CD14-positive monocyte (primary cell): Measurements from ENCODE around the gene ENGASE. TPM values are rescaled to one million over a fixed set of nuclear protein-coding genes. Genes with fewer than 3 reads are reported as not detected.

Experiments
- DNase-seq, 3 donors: peaks; one replicate each; pipeline ENCODE4 v3.0.0-alpha.2; 2011 to 2022
- H2AFZ ChIP-seq: 2 replicates; pipeline ENCODE4 v1.6.0; 2012; ENCODE audit warnings: mild to moderate bottlenecking, low read depth, low read length, inconsistent platforms; ENCODE audit not compliant: insufficient read depth, poor library complexity, severe bottlenecking
- H3K27ac ChIP-seq, 2 donors: 1 replicate in 1 of 2; 2 replicates in 1 of 2; pipeline ENCODE4 v1.5.1; 2012 to 2013; ENCODE audit warnings: low read length in 2 of 2, control low read depth in 1 of 2, inconsistent platforms in 1 of 2, low read depth in 1 of 2, mild to moderate bottlenecking in 1 of 2
- H3K27me3 ChIP-seq, 2 donors: one replicate each; pipeline versions ENCODE4 v1.6.0 to v1.6.1; 2011 to 2013; ENCODE audit warnings: low read length in 2 of 2; ENCODE audit not compliant: control insufficient read depth in 2 of 2, insufficient read depth in 2 of 2
- H3K36me3 ChIP-seq, 2 donors: replicated peaks in 1 of 2; 1 replicate in 1 of 2; 2 replicates in 1 of 2; pipeline versions ENCODE4 v1.5.1 to v1.6.1; 2012 to 2013; ENCODE audit warnings: low read length in 2 of 2, control low read depth in 1 of 2, inconsistent platforms in 1 of 2, mild to moderate bottlenecking in 1 of 2; ENCODE audit not compliant: insufficient read depth in 2 of 2, control insufficient read depth in 1 of 2
- H3K4me1 ChIP-seq, 2 donors: 1 replicate in 1 of 2; 2 replicates in 1 of 2; pipeline versions ENCODE4 v1.5.1 to v1.6.1; 2012 to 2013; ENCODE audit warnings: low read length in 2 of 2, control low read depth in 1 of 2, inconsistent platforms in 1 of 2, mild to moderate bottlenecking in 1 of 2, moderate library complexity in 1 of 2; ENCODE audit not compliant: insufficient read depth in 2 of 2, control insufficient read depth in 1 of 2
- H3K4me2 ChIP-seq: replicated peaks from 2 replicates; pipeline ENCODE3; 2012; ENCODE audit warnings: low read length, moderate library complexity, mild to moderate bottlenecking; ENCODE audit not compliant: poor library complexity, severe bottlenecking; ENCODE audit errors: extremely low read depth
- H3K4me3 ChIP-seq, 3 experiments: fragments of 200-600 bp in 1 of 3; sonication (generic) in 1 of 3; replicated peaks in 1 of 3; 1 replicate in 2 of 3; 2 replicates in 1 of 3; pipeline ENCODE4 v1.5.1; 2011 to 2013; ENCODE audit warnings: low read length in 3 of 3, mild to moderate bottlenecking in 3 of 3, control low read depth in 2 of 3, low read depth in 2 of 3, inconsistent platforms in 1 of 3, moderate library complexity in 1 of 3
- H3K79me2 ChIP-seq: 2 replicates; pipeline ENCODE4 v1.6.0; 2012; ENCODE audit warnings: mild to moderate bottlenecking, control low read depth, inconsistent platforms, low read length, moderate library complexity; ENCODE audit not compliant: insufficient read depth
- H3K9ac ChIP-seq: 2 replicates; pipeline ENCODE4 v1.6.0; 2017; ENCODE audit warnings: low read length, mild to moderate bottlenecking; ENCODE audit not compliant: insufficient read depth, poor library complexity, severe bottlenecking
- H3K9me3 ChIP-seq, 2 donors: replicated peaks in 1 of 2; 1 replicate in 1 of 2; 2 replicates in 1 of 2; pipeline versions ENCODE4 v1.5.1 to v1.6.1; 2012 to 2013; ENCODE audit warnings: low read length in 2 of 2, control low read depth in 1 of 2; ENCODE audit not compliant: control insufficient read depth in 1 of 2, insufficient read depth in 1 of 2
- H4K20me1 ChIP-seq: 2 replicates; pipeline ENCODE4 v1.6.0; 2012; ENCODE audit warnings: mild to moderate bottlenecking, low read length, control low read depth, moderate library complexity; ENCODE audit not compliant: insufficient read depth
- H3K27ac Mint-ChIP-seq, 7 donors: one replicate each; pipeline ENCODE4 v1.8.0; 2020; ENCODE audit warnings: mild to moderate bottlenecking in 7 of 7, mixed read lengths in 7 of 7, moderate library complexity in 6 of 7, inconsistent platforms in 2 of 7
- H3K27me3 Mint-ChIP-seq, 3 donors: one replicate each; pipeline ENCODE4 v1.8.0; 2021 to 2022; ENCODE audit warnings: low read depth in 3 of 3, mild to moderate bottlenecking in 3 of 3, mixed read lengths in 3 of 3, moderate library complexity in 3 of 3, inconsistent platforms in 1 of 3
- H3K36me3 Mint-ChIP-seq, 2 donors: one replicate each; pipeline ENCODE4 v1.8.0; 2020; ENCODE audit warnings: mixed read lengths in 2 of 2, inconsistent platforms in 1 of 2, mild to moderate bottlenecking in 1 of 2
- H3K4me1 Mint-ChIP-seq: one replicate; pipeline ENCODE4 v1.8.0; 2020; ENCODE audit warnings: mild to moderate bottlenecking, mixed read lengths
- H3K4me3 Mint-ChIP-seq, 2 donors: one replicate each; pipeline ENCODE4 v1.8.0; 2020; ENCODE audit warnings: mild to moderate bottlenecking in 2 of 2, mixed read lengths in 2 of 2, moderate library complexity in 1 of 2
- H3K9me3 Mint-ChIP-seq, 7 donors: one replicate each; pipeline ENCODE4 v1.8.0; 2020 to 2022; ENCODE audit warnings: mixed read lengths in 7 of 7, mild to moderate bottlenecking in 6 of 7, moderate library complexity in 6 of 7, inconsistent platforms in 2 of 7
- WGBS: methylation state at CpG from one replicate; pipeline ENCODE4 v1.1.5; 2013; ENCODE audit warnings: missing lambda C conversion rate; ENCODE audit not compliant: insufficient coverage; 5-methylcytosine and 5-hydroxymethylcytosine counted together
- intact Hi-C, 2 donors: fragments of 100-400 bp; cut with micrococcal nuclease; formaldehyde crosslinking; loops; one replicate each; pipeline versions ENCODE4 v1.15.0 to v1.15.1; 2023
- polyA plus RNA-seq, 3 donors: library from polyadenylated mRNA; depleted of rRNA in 1 of 3; unstranded in 2 of 3; stranded (reverse) in 1 of 3; fragments of 300-500 nt in 2 of 3; fragments of >200 nt in 1 of 3; fragmentation: Illumina TruSeq in 2 of 3; gene quantifications; 1 replicate in 2 of 3; 2 replicates in 1 of 3; pipeline ENCODE4 v1.2.3, GENCODE V29; 2012 to 2021
- TF ChIP-seq, protein P1 (sequence below): fragments of 200-600 bp; IDR thresholded peaks from one replicate; pipeline ENCODE4 v1.8.0; 2022; ENCODE audit warnings: antibody characterized with exemption, mild to moderate bottlenecking

ENGASE gene
- polyA plus RNA-seq, 3 donors = 2.6 to 150 (median 3.0) TPM

DNA sequence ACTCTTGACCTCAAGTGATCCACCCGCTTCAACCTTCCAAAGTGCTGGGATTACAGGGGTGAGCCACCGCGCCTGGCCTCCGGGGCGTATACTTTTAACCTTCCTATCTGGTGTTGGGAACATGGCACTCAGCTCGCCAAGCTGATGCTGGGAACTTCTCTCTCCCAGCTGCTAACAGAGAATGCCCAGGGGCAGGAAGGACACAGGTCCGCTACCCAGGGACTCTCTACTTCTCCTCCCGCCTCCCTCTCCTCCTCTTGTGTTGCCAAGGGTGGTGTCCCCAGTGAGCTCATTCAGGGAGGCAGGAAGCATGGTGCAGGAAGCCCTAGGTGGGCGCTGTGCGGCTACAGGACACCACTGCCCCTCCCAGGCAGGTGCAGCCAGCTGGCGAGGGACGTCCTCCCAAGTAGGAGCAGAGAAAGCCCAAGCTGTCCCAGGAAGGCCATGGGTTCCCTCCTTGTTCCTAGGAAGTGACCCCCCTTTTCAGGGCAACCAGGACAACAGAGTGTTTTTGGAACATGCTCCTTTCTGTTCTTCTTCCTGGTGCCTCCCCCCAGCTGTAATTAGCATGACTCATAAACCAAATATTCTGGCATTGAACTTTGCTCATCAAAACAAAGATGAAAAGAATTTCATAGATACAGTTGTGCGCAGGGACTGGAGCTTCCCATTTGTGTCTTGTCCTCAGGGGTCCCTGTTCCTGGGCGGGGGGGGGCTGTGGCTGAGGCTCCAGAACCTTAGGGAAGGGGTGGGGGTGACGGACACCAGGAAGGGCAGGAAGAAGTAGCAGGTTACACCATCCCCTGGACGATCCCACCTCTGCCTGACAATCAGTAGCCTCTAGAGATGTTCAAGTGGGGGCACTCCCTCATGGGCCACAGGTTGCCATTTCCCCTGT, 48.0 kb upstream of the ENGASE start:
- H3K27ac ChIP-seq = no peak overlapping the region
- intact Hi-C loops = no loop called here
- no peak overlapping the region for H3K9ac ChIP-seq
- peaks cover 0 to 18% (median 5%) of the 10 kb centered on the region in 7 donors for H3K9me3 Mint-ChIP-seq
- no peak overlapping the region for H2AFZ ChIP-seq
- H3K4me1 Mint-ChIP-seq = peaks cover 13% of the 10 kb centered on the region
- H3K36me3 ChIP-seq = no peaks in the 10 kb centered on the region
- no peak for DNase-seq
- H3K36me3 Mint-ChIP-seq = peaks cover 3 to 4% of the 10 kb centered on the region in 2 donors
- H3K79me2 ChIP-seq = no peaks in the 10 kb centered on the region
- H3K27ac Mint-ChIP-seq = no peak overlapping the region
- peak overlapping the region in 1 of 2 donors; percentile 55 for H3K4me3 Mint-ChIP-seq
- peaks cover 11% of the 10 kb centered on the region in 2 donors for H3K4me1 ChIP-seq
- H3K4me2 ChIP-seq = no peak overlapping the region
- H4K20me1 ChIP-seq = no peaks in the 10 kb centered on the region
- WGBS = 87% methylated on average over 14 of the region's 16 CpGs
- TF ChIP-seq, protein P1, sequence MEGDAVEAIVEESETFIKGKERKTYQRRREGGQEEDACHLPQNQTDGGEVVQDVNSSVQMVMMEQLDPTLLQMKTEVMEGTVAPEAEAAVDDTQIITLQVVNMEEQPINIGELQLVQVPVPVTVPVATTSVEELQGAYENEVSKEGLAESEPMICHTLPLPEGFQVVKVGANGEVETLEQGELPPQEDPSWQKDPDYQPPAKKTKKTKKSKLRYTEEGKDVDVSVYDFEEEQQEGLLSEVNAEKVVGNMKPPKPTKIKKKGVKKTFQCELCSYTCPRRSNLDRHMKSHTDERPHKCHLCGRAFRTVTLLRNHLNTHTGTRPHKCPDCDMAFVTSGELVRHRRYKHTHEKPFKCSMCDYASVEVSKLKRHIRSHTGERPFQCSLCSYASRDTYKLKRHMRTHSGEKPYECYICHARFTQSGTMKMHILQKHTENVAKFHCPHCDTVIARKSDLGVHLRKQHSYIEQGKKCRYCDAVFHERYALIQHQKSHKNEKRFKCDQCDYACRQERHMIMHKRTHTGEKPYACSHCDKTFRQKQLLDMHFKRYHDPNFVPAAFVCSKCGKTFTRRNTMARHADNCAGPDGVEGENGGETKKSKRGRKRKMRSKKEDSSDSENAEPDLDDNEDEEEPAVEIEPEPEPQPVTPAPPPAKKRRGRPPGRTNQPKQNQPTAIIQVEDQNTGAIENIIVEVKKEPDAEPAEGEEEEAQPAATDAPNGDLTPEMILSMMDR = no peak
- H3K27me3 Mint-ChIP-seq = peaks cover 80 to 99% (median 89%) of the 10 kb centered on the region in 3 donors
- peaks cover 0 to 2% of the 10 kb centered on the region in 2 donors for H3K9me3 ChIP-seq
- H3K4me3 ChIP-seq = no peak overlapping the region
- H3K27me3 ChIP-seq = peaks cover 25 to 73% of the 10 kb centered on the region in 2 donors

DNA sequence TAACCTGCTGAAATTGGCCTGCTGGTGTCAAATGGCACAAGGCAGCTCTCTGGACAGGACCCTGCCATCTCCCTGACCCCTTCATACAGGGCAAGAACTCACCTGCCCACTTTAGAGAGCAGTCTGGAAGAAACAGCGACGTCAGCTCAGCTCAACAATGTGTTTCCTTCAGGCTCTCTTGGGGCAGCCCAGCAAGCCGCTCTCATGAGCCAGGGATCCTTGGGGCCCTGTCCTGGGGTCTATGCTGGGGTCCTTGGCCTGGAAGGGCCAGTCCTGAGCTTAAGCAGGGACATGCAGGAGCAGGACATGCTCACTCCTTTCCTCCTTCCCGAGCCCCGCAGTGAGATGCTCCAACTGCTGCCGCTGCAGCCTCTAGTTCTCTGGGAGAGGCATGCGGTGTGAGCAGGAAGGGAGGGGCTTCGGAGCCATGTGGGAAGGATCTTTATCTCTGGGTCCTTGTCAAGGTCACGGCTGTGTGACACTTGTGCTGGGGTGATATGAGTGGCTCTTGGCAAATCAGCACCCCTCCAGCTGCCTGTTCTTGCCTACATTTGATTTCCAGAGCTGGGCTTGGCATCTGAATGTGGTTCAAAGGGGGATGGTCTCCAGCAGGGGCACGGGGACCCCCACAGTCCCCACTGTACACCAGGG, 47.2 kb upstream of the ENGASE start:
- no peak overlapping the region for H3K27ac ChIP-seq

More for the DNA sequence above, 47.2 kb upstream of the ENGASE start:
- TF ChIP-seq, protein P1 = no peak
- Histone ChIP-seq H3K4me3 (no peak overlapping the region), H4K20me1 (no peaks in the 10 kb centered on the region), H3K36me3 (no peaks in the 10 kb centered on the region), H3K4me2 (no peak overlapping the region), H2AFZ (no peak overlapping the region), H3K9ac (no peak overlapping the region), H3K9me3 (peaks cover 0 to 2% of the 10 kb centered on the region in 2 donors), H3K27me3 (peaks cover 22 to 71% of the 10 kb centered on the region in 2 donors), H3K79me2 (no peaks in the 10 kb centered on the region), H3K4me1 (peaks cover 11% of the 10 kb centered on the region in 2 donors)
- 88% methylated on average over 7 of the region's 10 CpGs for WGBS
- no peak for DNase-seq
- H3K9me3 Mint-ChIP-seq = peaks cover 0 to 18% (median 5%) of the 10 kb centered on the region in 7 donors
- no peak overlapping the region for H3K4me3 Mint-ChIP-seq
- peaks cover 3 to 4% of the 10 kb centered on the region in 2 donors for H3K36me3 Mint-ChIP-seq
- peaks cover 78 to 99% (median 88%) of the 10 kb centered on the region in 3 donors for H3K27me3 Mint-ChIP-seq
- H3K27ac Mint-ChIP-seq = no peak overlapping the region
- intact Hi-C loops = no loop called here
- peaks cover 13% of the 10 kb centered on the region for H3K4me1 Mint-ChIP-seq
